Sigmoid colon (tissue), 4 donors: ENCODE measurements around the gene RNF149.

ENCODE experiments used
- EP300 ChIP-seq, 4 donors: sonication (generic); formaldehyde crosslinking; IDR thresholded peaks; one replicate each; pipeline ENCODE4 v1.6.1; 2017; ENCODE audit warnings: antibody characterized with exemption in 4 of 4
- POLR2AphosphoS5 ChIP-seq, 4 donors: sonication (generic); formaldehyde crosslinking; IDR thresholded peaks; one replicate each; pipeline ENCODE4 v1.6.1; 2017; ENCODE audit warnings: antibody characterized with exemption in 4 of 4
- TF ChIP-seq, protein P1 (sequence below), 4 experiments: fragments of 450-650 bp in 3 of 4; fragments of 200-600 bp in 1 of 4; IDR thresholded peaks; one replicate each; pipeline ENCODE4 v1.5.1; 2016 to 2019; ENCODE audit warnings: antibody characterized with exemption in 4 of 4, mild to moderate bottlenecking in 3 of 4, moderate library complexity in 2 of 4

DNA sequence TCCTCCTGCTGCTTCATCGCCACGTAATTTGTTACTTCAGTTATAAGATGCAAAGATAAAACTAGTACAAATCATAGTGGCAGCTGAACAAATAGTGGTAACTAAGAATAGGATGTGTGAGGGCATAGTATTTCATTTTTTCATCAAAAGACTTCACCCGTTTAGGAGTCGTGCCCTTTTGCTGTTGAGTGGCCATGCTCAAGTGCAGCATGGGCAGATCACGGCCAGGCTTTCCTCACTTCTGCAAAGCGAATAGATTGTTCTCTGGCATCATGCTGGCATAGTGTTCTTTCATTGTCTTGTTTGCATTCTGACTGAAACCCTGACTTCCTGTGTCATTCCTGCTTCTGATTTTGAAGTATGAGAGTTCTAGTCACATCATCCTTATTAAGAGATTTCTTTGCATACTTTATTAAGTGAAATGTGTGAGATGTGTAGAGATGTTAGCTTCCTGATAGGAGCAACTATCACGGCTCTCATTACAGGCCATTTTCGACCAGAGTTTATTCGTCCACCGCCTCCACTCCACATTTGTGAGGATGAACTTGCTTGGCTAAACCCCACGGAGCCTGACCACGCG is 44.1 kb downstream of the RNF149 start:
- TF ChIP-seq, protein P1, sequence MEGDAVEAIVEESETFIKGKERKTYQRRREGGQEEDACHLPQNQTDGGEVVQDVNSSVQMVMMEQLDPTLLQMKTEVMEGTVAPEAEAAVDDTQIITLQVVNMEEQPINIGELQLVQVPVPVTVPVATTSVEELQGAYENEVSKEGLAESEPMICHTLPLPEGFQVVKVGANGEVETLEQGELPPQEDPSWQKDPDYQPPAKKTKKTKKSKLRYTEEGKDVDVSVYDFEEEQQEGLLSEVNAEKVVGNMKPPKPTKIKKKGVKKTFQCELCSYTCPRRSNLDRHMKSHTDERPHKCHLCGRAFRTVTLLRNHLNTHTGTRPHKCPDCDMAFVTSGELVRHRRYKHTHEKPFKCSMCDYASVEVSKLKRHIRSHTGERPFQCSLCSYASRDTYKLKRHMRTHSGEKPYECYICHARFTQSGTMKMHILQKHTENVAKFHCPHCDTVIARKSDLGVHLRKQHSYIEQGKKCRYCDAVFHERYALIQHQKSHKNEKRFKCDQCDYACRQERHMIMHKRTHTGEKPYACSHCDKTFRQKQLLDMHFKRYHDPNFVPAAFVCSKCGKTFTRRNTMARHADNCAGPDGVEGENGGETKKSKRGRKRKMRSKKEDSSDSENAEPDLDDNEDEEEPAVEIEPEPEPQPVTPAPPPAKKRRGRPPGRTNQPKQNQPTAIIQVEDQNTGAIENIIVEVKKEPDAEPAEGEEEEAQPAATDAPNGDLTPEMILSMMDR (IDR thresholded peaks at IDR 0.05), result no peak
- TF ChIP-seq POLR2AphosphoS5 (IDR thresholded peaks at IDR 0.05), result no peak
- TF ChIP-seq EP300 (IDR thresholded peaks at IDR 0.05), result no peak
